Mammary epithelial cell (primary cell): ENCODE measurements around the gene EPS8L2.

Experiments used
- EZH2 ChIP-seq: IDR thresholded peaks from 2 replicates; pipeline ENCODE4 v1.6.1; 2012; ENCODE audit warnings: low read length, inconsistent platforms, borderline replicate concordance
- TF ChIP-seq, protein P1 (sequence below), 2 donors: IDR thresholded peaks in 1 of 2; conservative IDR thresholded peaks in 1 of 2; 2 replicates each; pipeline ENCODE4 v1.5.1; 2011 to 2012; ENCODE audit warnings: inconsistent platforms in 2 of 2, low read length in 2 of 2, mild to moderate bottlenecking in 2 of 2, control low read depth in 1 of 2, low read depth in 1 of 2; ENCODE audit not compliant: insufficient read depth in 1 of 2; ENCODE audit errors: extremely low read depth in 1 of 2

DNA sequence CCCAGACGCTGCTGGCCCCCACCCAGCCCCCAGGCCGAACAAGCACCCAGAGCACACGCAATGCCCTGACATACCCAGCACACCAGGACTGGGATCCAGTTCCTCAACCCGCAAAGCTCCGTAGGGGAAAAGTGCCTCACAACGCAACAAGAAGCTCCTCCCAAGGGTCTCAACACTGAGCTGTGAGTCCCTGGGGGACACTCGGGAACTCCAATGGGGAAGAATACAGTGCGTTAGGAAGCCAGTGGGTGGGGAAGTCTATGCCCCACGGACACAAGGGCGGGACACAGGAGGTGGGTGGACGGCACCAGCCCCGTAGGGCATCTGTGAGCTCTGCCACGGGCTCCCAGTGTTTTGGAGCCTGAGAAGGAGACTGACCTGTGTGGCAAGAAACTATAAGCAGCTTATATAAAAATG lies 12.6 kb upstream of the EPS8L2 start:
- no peak for TF ChIP-seq EZH2
- TF ChIP-seq, protein P1, sequence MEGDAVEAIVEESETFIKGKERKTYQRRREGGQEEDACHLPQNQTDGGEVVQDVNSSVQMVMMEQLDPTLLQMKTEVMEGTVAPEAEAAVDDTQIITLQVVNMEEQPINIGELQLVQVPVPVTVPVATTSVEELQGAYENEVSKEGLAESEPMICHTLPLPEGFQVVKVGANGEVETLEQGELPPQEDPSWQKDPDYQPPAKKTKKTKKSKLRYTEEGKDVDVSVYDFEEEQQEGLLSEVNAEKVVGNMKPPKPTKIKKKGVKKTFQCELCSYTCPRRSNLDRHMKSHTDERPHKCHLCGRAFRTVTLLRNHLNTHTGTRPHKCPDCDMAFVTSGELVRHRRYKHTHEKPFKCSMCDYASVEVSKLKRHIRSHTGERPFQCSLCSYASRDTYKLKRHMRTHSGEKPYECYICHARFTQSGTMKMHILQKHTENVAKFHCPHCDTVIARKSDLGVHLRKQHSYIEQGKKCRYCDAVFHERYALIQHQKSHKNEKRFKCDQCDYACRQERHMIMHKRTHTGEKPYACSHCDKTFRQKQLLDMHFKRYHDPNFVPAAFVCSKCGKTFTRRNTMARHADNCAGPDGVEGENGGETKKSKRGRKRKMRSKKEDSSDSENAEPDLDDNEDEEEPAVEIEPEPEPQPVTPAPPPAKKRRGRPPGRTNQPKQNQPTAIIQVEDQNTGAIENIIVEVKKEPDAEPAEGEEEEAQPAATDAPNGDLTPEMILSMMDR (conservative IDR thresholded peaks at IDR 0.05 in 1 of 2, IDR thresholded peaks at IDR 0.05 in 1 of 2; ENCODE audit: extremely low read depth in 1 of 2, insufficient read depth in 1 of 2, low read depth in 1 of 2, low read length in 2 of 2): no peak
